IPS-18c (cell line): ENCODE results near the gene KRAS.
A peak's percentile ranks its signal among the peaks of the same experiment; 100 is the strongest.
"Not testable (repeated sequence)": the region's sequence is repeated elsewhere in the genome, so short reads cannot be mapped to it uniquely, and the experiment has no call there.

Experiments used
- H3K4me3 ChIP-seq: 2 replicates; pipeline ENCODE4 v1.7.0; 2013; ENCODE audit warnings: low read depth, mild to moderate bottlenecking, low read length, moderate library complexity; ENCODE audit not compliant: insufficient read depth
- H3K9me3 ChIP-seq: one replicate; pipeline ENCODE4 v1.6.1; 2013; ENCODE audit warnings: mild to moderate bottlenecking, low read length, moderate library complexity; ENCODE audit not compliant: control insufficient read depth, insufficient read depth

The KRAS gene

GRCh38 chr12:25250744-25251730 is at the start of gene KRAS:
KRAS (minus strand) TSS chr12:25250929.
- peak within 1 kb of the TSS; percentile 82 for H3K4me3 ChIP-seq
- H3K9me3 ChIP-seq, result no peaks in the 10 kb centered on the region

- Histone ChIP-seq H3K4me3 (no peak overlapping the region), H3K9me3 (no peaks in the 10 kb centered on the region)
Measured at GRCh38 chr12:25296381-25296780, 45.7 kb upstream of the KRAS start.

GRCh38 chr12:25295361-25295760 is 44.6 kb upstream of the KRAS start:
- Histone ChIP-seq H3K4me3 (no peak overlapping the region), H3K9me3 (no peaks in the 10 kb centered on the region)

DNA sequence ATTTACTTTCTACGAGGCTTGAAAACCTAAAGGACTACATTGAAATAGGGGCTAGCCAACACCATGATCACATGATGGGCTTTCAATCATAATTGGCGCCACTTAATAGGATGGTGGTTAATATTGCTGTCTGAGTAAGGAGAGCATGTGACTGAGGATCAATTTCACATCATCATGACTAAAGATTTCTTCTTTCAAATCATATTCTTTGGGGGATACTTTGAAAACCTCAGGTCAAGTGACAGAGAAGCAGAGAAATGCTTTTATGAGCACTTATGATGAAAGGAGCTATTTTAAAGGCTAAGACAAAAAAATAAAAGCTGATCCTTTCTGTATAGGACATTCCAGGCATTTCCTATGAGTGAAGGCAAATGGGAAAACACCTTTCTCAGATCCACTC is 42.9 kb upstream of the KRAS start:
- no peak overlapping the region for H3K4me3 ChIP-seq

DNA sequence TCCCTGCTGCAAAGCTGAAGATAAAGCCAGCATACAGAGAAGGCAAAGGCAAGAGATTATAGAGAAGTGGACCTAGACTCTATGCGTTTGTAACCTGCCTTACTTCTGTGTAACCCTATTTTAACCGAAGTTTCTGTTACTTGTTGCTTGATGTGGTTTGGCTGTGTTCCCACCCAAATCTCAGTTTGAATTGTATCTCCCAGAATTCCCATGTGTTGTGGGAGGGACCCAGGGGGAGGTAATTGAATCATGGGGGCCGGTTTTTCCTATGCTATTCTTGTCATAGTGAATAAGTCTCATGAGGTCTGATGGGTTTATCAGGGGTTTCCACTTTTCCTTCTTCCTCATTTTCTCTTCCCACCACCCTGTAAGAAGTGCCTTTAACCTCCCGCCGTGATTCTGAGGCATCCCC is 42.1 kb upstream of the KRAS start:
- H3K4me3 ChIP-seq, H3K9me3 ChIP-seq: not testable (repeated sequence)

More for the DNA sequence above, 42.9 kb upstream of the KRAS start:
- H3K9me3 ChIP-seq, result no peaks in the 10 kb centered on the region

GRCh38 chr12:25287610-25288009 is 36.9 kb upstream of the KRAS start:
- Histone ChIP-seq H3K9me3 (no peaks in the 10 kb centered on the region), H3K4me3 (no peak overlapping the region)

- Histone ChIP-seq H3K4me3 (no peak overlapping the region), H3K9me3 (no peaks in the 10 kb centered on the region)
Measured at GRCh38 chr12:25286837-25287236, 36.1 kb upstream of the KRAS start.

GRCh38 chr12:25284024-25284423 is 33.3 kb upstream of the KRAS start:
- H3K4me3 ChIP-seq, result no peak overlapping the region
- no peaks in the 10 kb centered on the region for H3K9me3 ChIP-seq

DNA sequence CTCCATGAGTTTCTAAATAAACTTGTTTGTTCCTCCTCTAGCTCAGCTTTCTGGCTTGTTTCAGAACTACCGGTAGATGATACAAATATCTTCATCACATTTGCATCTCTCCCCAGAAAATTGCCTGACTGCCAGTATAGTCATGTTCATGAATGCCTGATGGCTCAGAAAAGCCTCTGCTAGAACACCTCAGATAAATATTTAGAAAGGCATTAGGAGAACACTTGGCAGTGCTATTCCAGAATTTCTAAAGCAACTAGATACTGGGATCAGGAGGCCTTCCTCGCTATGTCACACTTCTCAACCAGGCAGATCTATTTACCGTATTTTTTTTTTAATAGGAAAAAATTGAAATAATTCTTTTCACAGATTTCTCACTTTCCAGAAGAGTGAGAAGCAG is 32.3 kb upstream of the KRAS start:
- Histone ChIP-seq H3K9me3 (no peaks in the 10 kb centered on the region), H3K4me3 (no peak overlapping the region)

GRCh38 chr12:25280082-25280481 is 29.4 kb upstream of the KRAS start:
- Histone ChIP-seq H3K9me3 (no peaks in the 10 kb centered on the region), H3K4me3 (no peak overlapping the region)

GRCh38 chr12:25278269-25278668 is 27.5 kb upstream of the KRAS start:
- Histone ChIP-seq H3K9me3 (no peaks in the 10 kb centered on the region), H3K4me3 (no peak overlapping the region)

GRCh38 chr12:25276199-25276937 is 25.6 kb upstream of the KRAS start:
- no peak overlapping the region for H3K4me3 ChIP-seq
- no peaks in the 10 kb centered on the region for H3K9me3 ChIP-seq

GRCh38 chr12:25271486-25272098 is 20.9 kb upstream of the KRAS start:
- H3K9me3 ChIP-seq, result no peaks in the 10 kb centered on the region
- no peak overlapping the region for H3K4me3 ChIP-seq

DNA sequence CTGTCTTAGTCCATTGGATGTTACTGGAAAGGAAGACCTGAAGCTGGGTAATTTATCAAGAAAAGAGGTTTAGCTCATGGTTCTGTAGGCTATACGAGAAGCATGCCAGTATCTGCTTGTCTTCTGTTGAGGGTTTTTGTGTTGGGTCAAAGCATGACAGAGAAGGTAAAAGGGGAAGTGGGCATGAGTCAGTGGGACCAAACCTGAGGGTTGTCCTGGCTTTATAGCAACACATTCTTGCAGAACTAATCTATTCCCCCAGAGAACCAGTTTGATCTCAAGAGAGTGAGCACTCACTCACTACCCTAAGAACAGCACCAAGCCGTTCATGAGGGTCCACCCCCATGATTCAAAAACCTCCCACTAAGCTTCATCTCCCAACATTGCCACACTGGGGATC is 19.0 kb upstream of the KRAS start:
- Histone ChIP-seq H3K4me3 (no peak overlapping the region), H3K9me3 (no peaks in the 10 kb centered on the region)

GRCh38 chr12:25266497-25266896 is 15.8 kb upstream of the KRAS start:
- no peak overlapping the region for H3K4me3 ChIP-seq

DNA sequence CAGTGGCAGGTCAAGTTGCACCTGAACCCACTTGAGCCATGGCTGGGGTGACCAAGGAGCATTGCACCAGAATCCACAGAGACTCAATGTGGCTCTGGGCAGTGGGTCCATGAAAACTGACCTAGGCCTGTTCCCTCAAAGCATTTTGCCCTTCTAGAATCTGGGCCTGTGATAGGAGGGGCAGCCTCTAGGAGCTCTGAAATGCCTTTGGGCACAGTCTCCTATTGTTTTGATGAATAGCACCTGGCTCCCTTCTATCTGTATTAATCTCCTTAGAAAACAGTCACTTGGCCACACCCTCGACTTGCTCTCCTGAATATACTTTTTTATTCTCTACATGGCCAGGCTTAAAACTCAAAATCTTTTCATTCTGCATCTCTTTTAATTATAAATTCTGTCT is 14.1 kb upstream of the KRAS start:
- Histone ChIP-seq H3K4me3 (no peak overlapping the region), H3K9me3 (no peaks in the 10 kb centered on the region)

More at GRCh38 chr12:25266497-25266896, 15.8 kb upstream of the KRAS start:
- H3K9me3 ChIP-seq, result no peaks in the 10 kb centered on the region

DNA sequence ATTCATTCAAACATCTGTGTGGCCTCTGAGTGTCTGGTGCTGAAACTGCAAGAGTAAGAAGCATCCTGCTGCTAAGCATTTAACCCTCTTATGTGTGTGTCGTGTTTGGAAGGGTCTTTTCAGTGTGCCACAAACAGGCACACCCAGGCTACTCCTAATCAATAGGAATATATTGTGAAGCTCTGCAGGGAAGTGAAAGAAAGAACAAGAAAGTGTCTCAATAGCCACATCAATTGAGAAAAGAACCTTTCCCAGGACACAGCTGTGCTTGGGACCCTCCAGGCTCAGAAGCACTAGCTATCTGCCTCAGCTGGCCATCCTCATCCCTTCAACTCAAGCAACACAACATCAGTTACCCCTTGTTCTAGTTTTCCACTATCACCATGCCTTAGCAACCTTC is 13.4 kb upstream of the KRAS start:
- no peak overlapping the region for H3K4me3 ChIP-seq
- H3K9me3 ChIP-seq, result no peaks in the 10 kb centered on the region

DNA sequence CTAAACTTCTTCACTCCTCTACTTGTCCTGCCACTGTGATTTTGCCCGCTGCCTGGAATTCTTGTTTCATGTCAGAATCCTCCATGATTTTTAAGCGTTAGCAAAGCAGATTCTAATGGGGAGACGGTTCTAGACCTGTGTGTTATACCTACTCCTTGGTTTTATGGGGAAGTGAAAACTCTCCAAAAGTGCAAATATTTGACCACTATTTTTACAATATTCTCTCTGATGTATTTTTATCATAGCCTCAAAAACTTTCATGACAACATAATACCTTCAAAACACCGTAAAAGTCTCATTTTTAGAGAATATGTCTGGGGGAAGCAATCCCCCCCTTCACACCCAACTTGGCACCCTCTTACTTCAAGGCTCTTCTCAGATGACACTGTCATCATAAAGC is 12.9 kb upstream of the KRAS start:
- Histone ChIP-seq H3K4me3 (no peak overlapping the region), H3K9me3 (no peaks in the 10 kb centered on the region)
